A549 (cell line): ENCODE data around the gene ABHD2.

Experiments
- CEBPB ChIP-seq, 2 experiments: fragments of >200 bp in 1 of 2; sonication (Bioruptor Twin) in 1 of 2; formaldehyde crosslinking in 1 of 2; IDR thresholded peaks; 2 replicates each; pipeline ENCODE4 v1.6.1; 2012 to 2016
- FOSL2 ChIP-seq, 2 experiments: fragments of 450-650 bp in 1 of 2; fragments of >200 bp in 1 of 2; sonication (Bioruptor Twin) in 1 of 2; formaldehyde crosslinking; IDR thresholded peaks; 2 replicates each; pipeline versions ENCODE4 v1.5.0 to v1.6.1; 2016 to 2020; ENCODE audit warnings: mild to moderate bottlenecking in 1 of 2, moderate library complexity in 1 of 2
- HDAC2 ChIP-seq: fragments of 200-600 bp; sonication (generic); IDR thresholded peaks from 2 replicates; pipeline ENCODE4 v1.6.1; 2016
- JUNB ChIP-seq: fragments of >200 bp; sonication (Bioruptor Twin); formaldehyde crosslinking; IDR thresholded peaks from 2 replicates; pipeline ENCODE4 v1.6.1; 2016
- KDM1A ChIP-seq: fragments of 200-600 bp; sonication (generic); IDR thresholded peaks from 2 replicates; pipeline ENCODE4 v1.6.1; 2016; ENCODE audit warnings: low read depth, mild to moderate bottlenecking
- MYC ChIP-seq: IDR thresholded peaks from 2 replicates; pipeline ENCODE4 v1.6.1; 2012; ENCODE audit warnings: mild to moderate bottlenecking, inconsistent platforms, low read length, improper control_type of control experiment, borderline replicate concordance
- POLR2A ChIP-seq: IDR thresholded peaks from 2 replicates; pipeline ENCODE4 v1.6.1; 2012; ENCODE audit warnings: mild to moderate bottlenecking, low read length
- RFX5 ChIP-seq: fragments of 450-650 bp; IDR thresholded peaks from 2 replicates; pipeline ENCODE4 v1.7.1; 2014; ENCODE audit warnings: antibody characterized with exemption, mild to moderate bottlenecking, moderate library complexity
- SMC3 ChIP-seq: fragments of >200 bp; sonication (Bioruptor Twin); formaldehyde crosslinking; IDR thresholded peaks from 3 replicates; pipeline ENCODE4 v1.6.1; 2018; ENCODE audit warnings: inconsistent platforms
- TF ChIP-seq, protein P1 (sequence below): fragments of >200 bp; sonication (Bioruptor Twin); formaldehyde crosslinking; IDR thresholded peaks from 3 replicates; pipeline ENCODE4 v1.5.1; 2016
- TF ChIP-seq, protein P2 (sequence below): IDR thresholded peaks from 2 replicates; pipeline ENCODE4 v1.6.1; 2012
- TF ChIP-seq, protein P3 (sequence below): IDR thresholded peaks from 2 replicates; pipeline ENCODE4 v1.6.1; 2012

DNA sequence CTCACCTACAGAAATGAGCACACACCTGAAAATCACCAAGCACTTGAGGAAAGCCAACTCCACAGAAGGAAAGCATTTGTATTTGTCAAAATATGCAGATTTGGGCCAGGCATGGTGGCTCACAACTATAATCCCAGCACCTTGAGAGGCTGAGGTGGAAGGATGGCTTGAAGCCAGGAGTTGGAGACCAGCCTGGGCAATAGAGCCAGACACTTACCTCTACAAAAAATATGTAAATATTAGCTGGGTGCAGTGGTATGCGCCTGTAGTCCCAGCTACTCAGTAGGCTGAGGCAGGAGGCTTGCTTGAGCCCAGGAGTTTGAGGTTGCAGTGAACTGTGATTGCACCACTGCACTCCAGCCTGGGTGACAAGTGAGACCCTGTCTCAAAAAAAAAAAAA lies 120.8 kb downstream of the ABHD2 start:
- no peak for TF ChIP-seq KDM1A
- TF ChIP-seq SMC3 = no peak
- TF ChIP-seq, protein P1, sequence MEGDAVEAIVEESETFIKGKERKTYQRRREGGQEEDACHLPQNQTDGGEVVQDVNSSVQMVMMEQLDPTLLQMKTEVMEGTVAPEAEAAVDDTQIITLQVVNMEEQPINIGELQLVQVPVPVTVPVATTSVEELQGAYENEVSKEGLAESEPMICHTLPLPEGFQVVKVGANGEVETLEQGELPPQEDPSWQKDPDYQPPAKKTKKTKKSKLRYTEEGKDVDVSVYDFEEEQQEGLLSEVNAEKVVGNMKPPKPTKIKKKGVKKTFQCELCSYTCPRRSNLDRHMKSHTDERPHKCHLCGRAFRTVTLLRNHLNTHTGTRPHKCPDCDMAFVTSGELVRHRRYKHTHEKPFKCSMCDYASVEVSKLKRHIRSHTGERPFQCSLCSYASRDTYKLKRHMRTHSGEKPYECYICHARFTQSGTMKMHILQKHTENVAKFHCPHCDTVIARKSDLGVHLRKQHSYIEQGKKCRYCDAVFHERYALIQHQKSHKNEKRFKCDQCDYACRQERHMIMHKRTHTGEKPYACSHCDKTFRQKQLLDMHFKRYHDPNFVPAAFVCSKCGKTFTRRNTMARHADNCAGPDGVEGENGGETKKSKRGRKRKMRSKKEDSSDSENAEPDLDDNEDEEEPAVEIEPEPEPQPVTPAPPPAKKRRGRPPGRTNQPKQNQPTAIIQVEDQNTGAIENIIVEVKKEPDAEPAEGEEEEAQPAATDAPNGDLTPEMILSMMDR = no peak
- TF ChIP-seq, protein P2, sequence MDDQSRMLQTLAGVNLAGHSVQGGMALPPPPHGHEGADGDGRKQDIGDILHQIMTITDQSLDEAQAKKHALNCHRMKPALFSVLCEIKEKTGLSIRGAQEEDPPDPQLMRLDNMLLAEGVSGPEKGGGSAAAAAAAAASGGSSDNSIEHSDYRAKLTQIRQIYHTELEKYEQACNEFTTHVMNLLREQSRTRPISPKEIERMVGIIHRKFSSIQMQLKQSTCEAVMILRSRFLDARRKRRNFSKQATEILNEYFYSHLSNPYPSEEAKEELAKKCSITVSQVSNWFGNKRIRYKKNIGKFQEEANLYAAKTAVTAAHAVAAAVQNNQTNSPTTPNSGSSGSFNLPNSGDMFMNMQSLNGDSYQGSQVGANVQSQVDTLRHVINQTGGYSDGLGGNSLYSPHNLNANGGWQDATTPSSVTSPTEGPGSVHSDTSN = no peak
- no peak for TF ChIP-seq CEBPB (IDR thresholded peaks at IDR 0.05)
- TF ChIP-seq, protein P3, sequence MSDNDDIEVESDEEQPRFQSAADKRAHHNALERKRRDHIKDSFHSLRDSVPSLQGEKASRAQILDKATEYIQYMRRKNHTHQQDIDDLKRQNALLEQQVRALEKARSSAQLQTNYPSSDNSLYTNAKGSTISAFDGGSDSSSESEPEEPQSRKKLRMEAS = no peak
- TF ChIP-seq HDAC2 = no peak
- no peak for TF ChIP-seq POLR2A
- TF ChIP-seq FOSL2 (IDR thresholded peaks at IDR 0.05) = no peak
- TF ChIP-seq FOSL2 (CRISPR knock-in tag; IDR thresholded peaks at IDR 0.05) = no peak
- TF ChIP-seq RFX5 = no peak
- no peak for TF ChIP-seq JUNB
- no peak for TF ChIP-seq MYC
